SK-N-SH (cell line): ENCODE data around the gene C9orf72. TPM values are rescaled to one million over a fixed set of nuclear protein-coding genes. Genes with fewer than 3 reads are reported as not detected.

Experiments
- CTCF ChIA-PET: fragments of 300-600, 350-600 bp; formaldehyde crosslinking; extraction: SDS; loops from one replicate; lab custom pipeline; 2021; lab: Yijun Ruan, JAX
- POLR2A ChIA-PET: fragments of 350-600 bp; sonication (Branson Sonifier 250); formaldehyde crosslinking; extraction: SDS; loops from one replicate; lab custom pipeline; 2020; ENCODE audit warnings: antibody characterized with exemption, inconsistent platforms; lab: Yijun Ruan, JAX
- DNase-seq: peaks from one replicate; pipeline ENCODE4 v3.0.0; 2012
- H2AFZ ChIP-seq: fragments of 200-600 bp; sonication (generic); 2 replicates; pipeline ENCODE4 v1.8.1; 2016; ENCODE audit warnings: antibody characterized with exemption, mild to moderate bottlenecking, low read depth
- H3F3A ChIP-seq: fragments of 200-600 bp; sonication (generic); replicated peaks from 2 replicates; pipeline ENCODE3; 2016; ENCODE audit warnings: antibody characterized with exemption, mild to moderate bottlenecking; ENCODE audit not compliant: insufficient read depth
- H3K27ac ChIP-seq, 2 experiments: fragments of 200-500 bp in 1 of 2; fragments of 200-600 bp in 1 of 2; sonication (Bioruptor generic) in 1 of 2; sonication (generic), shearing (Covaris generic) in 1 of 2; 2 replicates each; pipeline versions ENCODE4 v1.5.1 to v1.6.1; 2014 to 2016; ENCODE audit warnings: low read depth in 2 of 2, inconsistent platforms in 1 of 2, low read length in 1 of 2, mild to moderate bottlenecking in 1 of 2, mixed read lengths in 1 of 2
- H3K27me3 ChIP-seq: fragments of 200-600 bp; sonication (generic), shearing (Covaris generic); 2 replicates; pipeline ENCODE4 v1.6.1; 2016; ENCODE audit warnings: mixed run types; ENCODE audit not compliant: insufficient read depth
- H3K36me3 ChIP-seq, 2 experiments: fragments of 200-500 bp in 1 of 2; fragments of 200-600 bp in 1 of 2; sonication (Bioruptor generic) in 1 of 2; sonication (generic) in 1 of 2; replicated peaks in 1 of 2; 2 replicates each; pipeline versions ENCODE3 to v1.5.1; 2014 to 2016; ENCODE audit warnings: low read length in 1 of 2, mild to moderate bottlenecking in 1 of 2; ENCODE audit not compliant: insufficient read depth in 2 of 2, control insufficient read depth in 1 of 2
- H3K4me1 ChIP-seq, 2 experiments: fragments of 200-500 bp in 1 of 2; fragments of 200-600 bp in 1 of 2; sonication (Bioruptor generic) in 1 of 2; sonication (generic), shearing (Covaris generic) in 1 of 2; 2 replicates each; pipeline versions ENCODE4 v1.5.1 to v1.6.1; 2014 to 2016; ENCODE audit warnings: low read depth in 1 of 2, low read length in 1 of 2, mixed run types in 1 of 2; ENCODE audit not compliant: insufficient read depth in 2 of 2, control insufficient read depth in 1 of 2
- H3K4me2 ChIP-seq: fragments of 200-600 bp; sonication (generic), shearing (Covaris generic); 2 replicates; pipeline ENCODE4 v1.6.1; 2017; ENCODE audit warnings: mixed run types
- H3K4me3 ChIP-seq, 2 experiments: fragments of 200-500 bp in 1 of 2; fragments of 200-600 bp in 1 of 2; sonication (Bioruptor generic) in 1 of 2; sonication (generic), shearing (Covaris generic) in 1 of 2; 2 replicates each; pipeline versions ENCODE4 v1.5.1 to v1.8.1; 2014 to 2016; ENCODE audit warnings: low read depth in 2 of 2, inconsistent platforms in 1 of 2, low read length in 1 of 2, mild to moderate bottlenecking in 1 of 2, mixed read lengths in 1 of 2, moderate library complexity in 1 of 2
- H3K79me2 ChIP-seq: fragments of 200-600 bp; sonication (generic); 2 replicates; pipeline ENCODE4 v1.8.1; 2017; ENCODE audit warnings: mild to moderate bottlenecking; ENCODE audit not compliant: insufficient read depth
- H3K9ac ChIP-seq: fragments of 200-600 bp; sonication (generic); 2 replicates; pipeline ENCODE4 v1.6.1; 2017; ENCODE audit warnings: mixed run types
- H3K9me2 ChIP-seq: fragments of 200-600 bp; sonication (generic); 2 replicates; pipeline ENCODE4 v1.6.1; 2017; ENCODE audit warnings: mixed run types
- H3K9me3 ChIP-seq: fragments of 200-600 bp; sonication (generic); 2 replicates; pipeline ENCODE4 v1.6.1; 2017; ENCODE audit warnings: mixed run types, mild to moderate bottlenecking, moderate library complexity
- H4K20me1 ChIP-seq: fragments of 200-600 bp; sonication (generic); 2 replicates; pipeline ENCODE4 v1.6.1; 2017; ENCODE audit warnings: mild to moderate bottlenecking, mixed run types; ENCODE audit not compliant: insufficient read depth
- CTCF ChIP-seq: fragments of 200-600 bp; sonication (generic); IDR thresholded peaks from 2 replicates; pipeline ENCODE4 v1.6.1; 2017; ENCODE audit warnings: antibody characterized with exemption, mild to moderate bottlenecking, moderate library complexity
- ELF1 ChIP-seq: IDR thresholded peaks from 2 replicates; pipeline ENCODE4 v1.4.0; 2012
- FOXJ3 ChIP-seq: sonication (generic); formaldehyde crosslinking; IDR thresholded peaks from 2 replicates; pipeline ENCODE4 v1.5.1; 2020; ENCODE audit warnings: mild to moderate bottlenecking, missing genetic modification reagents
- FOXM1 ChIP-seq: IDR thresholded peaks from 2 replicates; pipeline ENCODE4 v1.4.0; 2012; ENCODE audit warnings: low read depth, mild to moderate bottlenecking
- GATA2 ChIP-seq: sonication (generic); formaldehyde crosslinking; IDR thresholded peaks from 2 replicates; pipeline ENCODE4 v1.5.0; 2020; ENCODE audit warnings: mild to moderate bottlenecking, missing genetic modification reagents
- IRF3 ChIP-seq: fragments of 150-350 bp; IDR thresholded peaks from 2 replicates; pipeline ENCODE4 v1.6.1; 2016; ENCODE audit warnings: mild to moderate bottlenecking, low read depth, low read length
- JUND ChIP-seq: IDR thresholded peaks from 2 replicates; pipeline ENCODE4 v1.4.0; 2012
- MAX ChIP-seq: IDR thresholded peaks from 2 replicates; pipeline ENCODE4 v1.4.0; 2012; ENCODE audit warnings: low read depth
- MEF2A ChIP-seq: IDR thresholded peaks from 2 replicates; pipeline ENCODE4 v1.4.0; 2012; ENCODE audit warnings: low read depth, borderline replicate concordance
- MXI1 ChIP-seq: IDR thresholded peaks from 2 replicates; pipeline ENCODE4 v1.6.1; 2012; ENCODE audit warnings: mild to moderate bottlenecking, low read depth, low read length, improper control_type of control experiment
- NFIC ChIP-seq: IDR thresholded peaks from 2 replicates; pipeline ENCODE4 v1.4.0; 2012; ENCODE audit warnings: borderline replicate concordance
- NRF1 ChIP-seq: IDR thresholded peaks from 2 replicates; pipeline ENCODE4 v1.6.1; 2012; ENCODE audit warnings: low read depth, mild to moderate bottlenecking, low read length
- PBX3 ChIP-seq: IDR thresholded peaks from 2 replicates; pipeline ENCODE4; 2012
- POLR2AphosphoS5 ChIP-seq: IDR thresholded peaks from 2 replicates; pipeline ENCODE4 v1.6.1; 2012; ENCODE audit warnings: low read depth, low read length
- RAD21 ChIP-seq: IDR thresholded peaks from 2 replicates; pipeline ENCODE4 v1.6.1; 2012; ENCODE audit warnings: mild to moderate bottlenecking, low read length
- RCOR1 ChIP-seq: fragments of 150-350 bp; IDR thresholded peaks from 2 replicates; pipeline ENCODE4 v1.6.1; 2017; ENCODE audit warnings: antibody characterized with exemption, low read length
- RFX5 ChIP-seq: IDR thresholded peaks from 2 replicates; pipeline ENCODE4 v1.6.1; 2012; ENCODE audit warnings: mild to moderate bottlenecking, improper control_type of control experiment, low read length
- TAF1 ChIP-seq: IDR thresholded peaks from 2 replicates; pipeline ENCODE4 v1.6.1; 2012; ENCODE audit warnings: low read depth, mild to moderate bottlenecking, low read length, moderate library complexity, borderline replicate concordance
- TCF12 ChIP-seq: IDR thresholded peaks from 2 replicates; pipeline ENCODE4 v1.4.0; 2012
- TEAD4 ChIP-seq: IDR thresholded peaks from 2 replicates; pipeline ENCODE4 v1.4.0; 2012; ENCODE audit warnings: mild to moderate bottlenecking, borderline replicate concordance; ENCODE audit not compliant: insufficient read depth
- WGBS: methylation state at CpG from one replicate; pipeline ENCODE4 v1.1.6; 2017; ENCODE audit warnings: low lambda C conversion rate; 5-methylcytosine and 5-hydroxymethylcytosine counted together
- polyA plus RNA-seq, 3 experiments: library from polyadenylated mRNA; depleted of rRNA; stranded (reverse); fragments of >200 nt; gene quantifications; 2 replicates each; pipeline ENCODE4 v1.2.3, GENCODE V29; 2012

Gene C9orf72
- polyA plus RNA-seq, 1 of the 3 experiments (the other 2 are of a cell fraction) = 4.0 TPM

GRCh38 chr9:27518809-27519208 lies 54.5 kb downstream of the C9orf72 start:
- no peaks in the 10 kb centered on the region for H3K9me2 ChIP-seq
- no peak overlapping the region for H2AFZ ChIP-seq
- TF ChIP-seq GATA2 (CRISPR knock-in tag) (no peak), MXI1 (no peak), CTCF (no peak), TAF1 (no peak), TEAD4 (no peak), PBX3 (no peak), RAD21 (no peak), MEF2A (no peak), RFX5 (no peak), NRF1 (no peak)
- 88% methylated on average over 4 of the region's 4 CpGs for WGBS
- ChIA-PET CTCF (interaction anchor here (1.4 to 2.1 kb wide), 2 partner anchors 11 to 12 kb away, joined by 3 to 11 read pairs; partner anchors contain the start of gene MOB3B), POLR2A (no interaction called here)
- H3K4me1 ChIP-seq = peaks cover 0 to 2% of the 10 kb centered on the region in 2 experiments; a peak in 1 of 4 replicates
- no peaks in the 10 kb centered on the region for H3K27me3 ChIP-seq
- H3K9ac ChIP-seq = no peak overlapping the region
- H3K9me3 ChIP-seq = no peaks in the 10 kb centered on the region
- H3K36me3 ChIP-seq = no peaks in the 10 kb centered on the region
- no peak for DNase-seq
- H3K79me2 ChIP-seq = peaks cover 5% of the 10 kb centered on the region; the same call in 1 of the 2 replicates
- H3K4me2 ChIP-seq = no peak overlapping the region
- H3F3A ChIP-seq = peaks cover 8% of the 10 kb centered on the region
- no peaks in the 10 kb centered on the region for H4K20me1 ChIP-seq
- H3K27ac ChIP-seq = peak overlapping the region in 1 of 2 experiments; percentile 69; a peak in 1 of 4 replicates
- no peak overlapping the region for H3K4me3 ChIP-seq

- Histone ChIP-seq H2AFZ (no peak overlapping the region), H3F3A (peaks cover 8% of the 10 kb centered on the region), H3K79me2 (peaks cover 5% of the 10 kb centered on the region; the same call in 1 of the 2 replicates), H3K4me3 (no peak overlapping the region), H3K36me3 (no peaks in the 10 kb centered on the region), H3K9ac (no peak overlapping the region), H3K4me2 (no peak overlapping the region), H3K27me3 (no peaks in the 10 kb centered on the region), H3K9me2 (no peaks in the 10 kb centered on the region), H3K27ac (no peak overlapping the region), H3K9me3 (no peaks in the 10 kb centered on the region), H3K4me1 (peaks cover 0 to 2% of the 10 kb centered on the region in 2 experiments; a peak in 1 of 4 replicates), H4K20me1 (no peaks in the 10 kb centered on the region)
- POLR2A ChIA-PET = no interaction called here
- CTCF ChIA-PET = interaction anchor here (1.4 kb wide), 1 partner anchor 12 kb away, joined by 3 read pairs; no protein-coding TSS in a partner anchor
- no peak for DNase-seq
- WGBS = 89% methylated on average over 2 of the region's 2 CpGs
- TF ChIP-seq JUND = no peak
- TF ChIP-seq TCF12 = no peak
- no peak for TF ChIP-seq FOXJ3 (CRISPR knock-in tag)
- TF ChIP-seq CTCF = no peak
- TF ChIP-seq PBX3 = no peak
- no peak for TF ChIP-seq POLR2AphosphoS5
- TF ChIP-seq RCOR1 = no peak
- no peak for TF ChIP-seq TAF1
- TF ChIP-seq NFIC = no peak
- TF ChIP-seq MEF2A = no peak
- TF ChIP-seq FOXM1 = no peak
- no peak for TF ChIP-seq ELF1
- TF ChIP-seq IRF3 = no peak
- TF ChIP-seq MAX = no peak
- no peak for TF ChIP-seq RFX5
Observed at GRCh38 chr9:27518006-27518405, 55.3 kb downstream of the C9orf72 start.
